ENCODE data around the gene GAS6.
A peak's percentile ranks its signal among the peaks of the same experiment; 100 is the strongest.
"Not testable (repeated sequence)": the region's sequence is repeated elsewhere in the genome, so short reads cannot be mapped to it uniquely, and the experiment has no call there.

GAS6 gene

GRCh38 chr13:113835461-113836270 is 28.2 kb downstream of the GAS6 start:
- DNase-seq = peak; percentile 90

- DNase-seq = no peak
Observed at GRCh38 chr13:113834496-113835200, 29.2 kb downstream of the GAS6 start.

DNA sequence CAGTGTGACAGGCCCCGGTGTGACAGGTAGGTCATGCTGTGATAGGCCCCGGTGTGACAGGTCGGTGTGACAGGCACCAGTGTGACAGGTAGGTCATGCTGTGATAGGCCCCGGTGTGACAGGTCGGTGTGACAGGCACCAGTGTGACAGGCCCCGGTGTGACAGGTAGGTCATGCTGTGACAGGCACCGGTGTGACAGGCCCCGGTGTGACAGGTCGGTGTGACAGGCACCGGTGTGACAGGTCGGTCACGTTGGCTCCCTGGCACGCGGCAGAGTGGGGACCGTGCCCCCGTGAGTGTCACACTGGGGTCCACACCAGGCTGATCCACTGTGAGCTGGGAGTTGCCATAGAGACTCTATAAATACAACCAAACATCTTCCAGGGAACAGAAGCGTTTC is 29.9 kb downstream of the GAS6 start:
- DNase-seq = not testable (repeated sequence)

- no peak for DNase-seq
Observed at GRCh38 chr13:113833111-113833830, 30.6 kb downstream of the GAS6 start.

- no peak for DNase-seq
Observed at GRCh38 chr13:113832631-113833030, 31.2 kb downstream of the GAS6 start.

GRCh38 chr13:113832205-113832604 is 31.7 kb downstream of the GAS6 start:
- no peak for DNase-seq

GRCh38 chr13:113831061-113831460 is 32.8 kb downstream of the GAS6 start:
- no peak for DNase-seq

- DNase-seq = not testable (repeated sequence)
Observed at GRCh38 chr13:113830426-113830950, 33.4 kb downstream of the GAS6 start.

DNA sequence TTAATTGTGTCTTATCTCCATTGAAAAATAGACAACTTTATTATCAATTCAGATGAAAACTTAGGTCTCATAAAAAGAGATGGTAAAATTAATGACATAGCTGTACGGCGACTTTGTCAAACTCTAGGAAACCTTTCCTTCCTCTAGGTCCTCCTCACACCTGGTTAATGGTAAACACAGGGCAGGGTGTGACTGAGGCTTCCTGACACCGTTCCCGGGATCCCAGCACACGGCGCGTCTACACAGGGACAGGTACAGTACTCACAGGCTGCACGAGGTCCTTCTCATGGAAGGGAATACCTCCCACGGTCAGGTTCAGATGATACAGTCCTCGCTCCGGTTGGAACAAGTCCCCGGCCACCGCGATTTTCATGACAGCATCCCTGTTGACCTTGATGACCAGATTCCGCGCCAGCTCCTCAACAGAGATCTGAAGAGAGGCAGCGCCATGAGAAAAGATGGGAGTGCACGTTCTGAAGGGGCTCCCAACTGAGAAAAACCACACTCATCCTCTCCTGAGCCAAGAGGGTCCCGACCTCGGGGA is 35.5 kb downstream of the GAS6 start:
- DNase-seq = no peak

- DNase-seq = no peak
Observed at GRCh38 chr13:113827021-113827420, 36.9 kb downstream of the GAS6 start.

DNA sequence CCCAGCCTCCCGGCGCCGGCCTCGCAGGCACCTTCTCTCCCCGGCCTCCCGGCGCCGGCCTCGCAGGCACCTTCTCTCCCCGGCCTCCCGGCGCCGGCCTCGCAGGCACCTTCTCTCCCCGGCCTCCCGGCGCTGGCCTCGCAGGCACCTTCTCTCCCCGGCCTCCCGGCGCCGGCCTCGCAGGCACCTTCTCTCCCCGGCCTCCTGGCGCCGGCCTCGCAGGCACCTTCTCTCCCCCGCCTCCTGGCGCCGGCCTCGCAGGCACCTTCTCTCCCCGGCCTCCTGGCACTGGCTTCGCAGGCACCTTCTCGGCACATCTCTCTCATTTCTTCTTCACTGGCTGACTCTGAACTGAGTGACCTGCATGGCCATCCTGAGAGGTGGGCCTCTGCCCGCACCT is 37.4 kb downstream of the GAS6 start:
- DNase-seq = not testable (repeated sequence)

- no peak for DNase-seq
Observed at GRCh38 chr13:113825841-113826240, 38.0 kb downstream of the GAS6 start.

- no peak for DNase-seq
Observed at GRCh38 chr13:113823771-113824170, 40.1 kb downstream of the GAS6 start.

DNA sequence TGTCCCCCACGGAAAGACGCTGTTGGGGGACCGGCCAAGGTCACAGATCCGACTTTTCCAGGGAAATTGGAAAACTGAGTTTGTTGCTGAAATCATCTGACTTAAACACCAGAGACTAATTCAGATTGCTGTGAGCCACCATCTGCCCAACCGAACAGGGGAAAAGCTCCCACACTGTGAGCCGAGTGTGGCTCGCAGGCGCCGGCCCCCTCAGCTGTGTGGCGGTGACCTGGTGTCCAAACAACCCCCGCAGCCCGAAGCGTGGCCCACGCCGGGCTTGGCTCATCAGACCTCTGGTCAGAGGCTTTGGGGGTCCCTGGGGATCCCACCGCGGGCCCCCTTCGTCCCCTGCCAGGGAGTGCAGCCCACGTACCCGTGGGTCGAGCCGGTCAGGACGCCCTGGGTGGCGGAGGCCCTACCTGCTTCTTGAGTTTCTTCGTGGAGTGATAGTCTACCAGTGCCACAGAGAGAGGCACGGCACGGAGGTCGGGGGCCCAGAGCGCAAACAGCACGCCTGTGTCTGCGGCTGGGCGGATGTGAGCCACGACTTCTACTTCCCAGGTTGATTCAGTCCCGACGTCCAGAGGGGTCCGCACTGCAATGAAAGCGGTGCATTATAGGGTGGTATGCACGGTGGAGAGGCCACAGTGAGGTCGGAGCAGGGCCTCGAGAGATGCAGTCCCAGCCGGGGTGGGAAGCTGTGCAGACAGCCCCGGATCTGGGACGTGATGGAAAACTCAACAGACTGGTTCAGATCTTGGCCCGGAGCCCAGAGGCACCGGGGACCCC is 40.7 kb downstream of the GAS6 start:
- no peak for DNase-seq

- no peak for DNase-seq
Observed at GRCh38 chr13:113822266-113822665, 41.6 kb downstream of the GAS6 start.

- DNase-seq = no peak
Observed at GRCh38 chr13:113821847-113822246, 42.0 kb downstream of the GAS6 start.

- peak; percentile 98 for DNase-seq
Observed at GRCh38 chr13:113820813-113821651, 42.8 kb downstream of the GAS6 start.

GRCh38 chr13:113819731-113820715 is 43.9 kb downstream of the GAS6 start:
- DNase-seq = no peak

DNA sequence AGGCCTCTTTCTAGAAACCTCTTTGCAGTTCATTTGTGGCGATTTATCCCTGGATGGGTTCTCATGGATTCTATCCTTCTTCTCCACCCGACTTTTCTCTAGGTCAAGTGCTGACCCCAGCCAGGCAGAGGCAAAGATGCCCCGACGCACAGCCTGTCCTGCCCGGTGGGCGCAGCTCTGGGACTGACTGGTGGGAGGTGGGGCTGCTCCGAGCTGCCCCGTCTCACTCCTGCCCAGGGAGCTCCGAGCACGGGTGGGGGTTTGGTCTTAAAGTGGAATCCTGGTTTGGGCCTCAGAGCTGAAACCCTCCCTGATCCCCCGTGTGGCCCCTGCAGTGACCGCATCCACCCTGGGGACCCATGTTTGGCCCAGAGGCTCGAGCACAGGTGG is 44.5 kb downstream of the GAS6 start:
- DNase-seq = no peak

DNA sequence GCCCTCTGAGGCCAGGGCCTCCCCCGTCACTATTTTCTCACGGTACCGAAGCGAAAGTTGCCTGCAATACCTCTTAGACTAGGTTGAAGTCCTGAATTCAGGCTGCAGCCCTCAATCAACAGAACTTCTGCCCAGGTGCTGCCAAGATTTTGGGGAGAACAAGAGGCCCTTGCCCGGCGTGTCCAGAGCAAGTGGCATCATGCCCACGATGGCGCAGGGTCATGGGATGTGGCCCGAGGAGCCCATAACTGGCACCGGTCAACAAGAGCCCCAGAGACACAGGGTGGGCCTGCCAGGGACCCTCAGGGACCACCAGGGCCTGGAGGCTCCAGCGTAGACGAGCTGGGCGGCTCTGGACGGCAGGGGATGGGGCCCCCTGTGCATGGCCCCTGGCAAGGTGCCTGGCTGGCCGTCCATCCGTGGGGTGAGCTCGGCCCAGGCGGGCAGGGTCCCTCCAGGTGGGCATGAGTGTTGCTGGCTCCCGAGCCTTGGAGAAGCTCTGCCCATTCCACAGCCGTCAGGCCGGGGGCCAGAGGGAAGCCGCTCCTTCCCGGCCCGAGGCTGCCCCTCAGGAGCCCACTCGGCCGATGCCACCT is 45.1 kb downstream of the GAS6 start:
- no peak for DNase-seq

All from fibroblast of upper back skin (primary cell).